T-helper 2 cell treated with Interferon-gamma antibody and Interleukin-4, amounts not matched to agents 100 ng/mL and 5 ng/mL, for 36 hours (primary cell): ENCODE data around the gene PAPSS1. TPM values are rescaled to one million over a fixed set of nuclear protein-coding genes. Genes with fewer than 3 reads are reported as not detected.

ENCODE experiments used
- intact Hi-C: fragments of 100-400 bp; cut with micrococcal nuclease; formaldehyde crosslinking; loops from one replicate; pipeline ENCODE4 v1.15.1; 2023
- total RNA-seq: library from RNA; stranded (reverse); gene quantifications from 2 replicates; pipeline ENCODE4 v1.2.3, GENCODE V29; 2022

PAPSS1 gene
- total RNA-seq, 1 donor from 2014 or later = 32.8 TPM

DNA sequence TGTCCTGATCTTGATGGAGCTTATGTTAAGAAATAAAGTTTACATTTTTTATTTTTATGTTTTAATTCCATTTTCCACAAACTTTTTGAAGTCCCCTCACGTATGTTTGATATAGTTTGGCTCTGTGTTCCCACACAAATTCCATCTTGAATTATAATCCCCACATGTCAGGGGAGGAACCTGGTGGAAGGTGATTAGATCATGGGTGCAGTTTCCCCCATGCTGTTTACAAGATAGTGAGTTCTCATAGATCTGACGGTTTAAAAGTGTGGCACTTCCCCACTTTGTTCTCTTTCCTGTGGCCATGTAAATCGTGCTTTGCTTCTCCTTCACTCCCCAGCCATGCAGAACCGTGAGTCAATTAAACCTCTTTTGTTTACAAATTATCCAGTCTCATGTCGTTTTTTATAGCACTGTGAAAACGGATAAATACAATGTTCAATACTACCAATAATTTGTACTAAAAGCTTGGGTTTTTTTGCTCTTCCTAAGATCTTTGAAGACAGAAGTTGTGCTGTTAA, 89.8 kb downstream of the PAPSS1 start:
- intact Hi-C loops = no loop called here

- intact Hi-C loops = no loop called here
Measured at GRCh38 chr4:107629318-107629717, 90.7 kb downstream of the PAPSS1 start.

DNA sequence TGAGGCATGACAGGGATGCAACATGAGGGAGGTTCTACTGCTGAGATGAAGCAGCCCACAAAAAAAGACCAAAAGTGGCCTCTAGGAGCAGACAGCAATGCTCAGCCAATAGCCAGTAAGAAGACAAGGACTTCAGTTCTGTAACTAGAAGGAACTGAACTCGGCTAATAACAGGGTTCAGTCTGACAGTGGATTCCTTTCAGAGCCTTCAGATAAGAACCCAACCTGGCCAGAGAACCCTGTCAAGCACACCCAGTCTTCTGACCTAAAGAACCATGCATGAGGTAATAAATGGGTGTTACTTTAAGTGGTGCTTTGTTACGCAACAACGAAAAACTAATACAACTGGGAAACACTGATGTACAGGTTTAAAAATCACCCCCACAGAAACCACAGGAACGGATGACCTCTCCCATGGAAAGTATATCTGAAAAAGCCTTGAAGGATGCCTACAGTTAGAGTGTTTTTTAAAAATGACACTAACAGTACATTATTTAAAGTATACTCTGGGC, 94.6 kb downstream of the PAPSS1 start:
- intact Hi-C loops = no loop called here

GRCh38 chr4:107624024-107624423, 96.0 kb downstream of the PAPSS1 start:
- intact Hi-C loops = no loop called here

DNA sequence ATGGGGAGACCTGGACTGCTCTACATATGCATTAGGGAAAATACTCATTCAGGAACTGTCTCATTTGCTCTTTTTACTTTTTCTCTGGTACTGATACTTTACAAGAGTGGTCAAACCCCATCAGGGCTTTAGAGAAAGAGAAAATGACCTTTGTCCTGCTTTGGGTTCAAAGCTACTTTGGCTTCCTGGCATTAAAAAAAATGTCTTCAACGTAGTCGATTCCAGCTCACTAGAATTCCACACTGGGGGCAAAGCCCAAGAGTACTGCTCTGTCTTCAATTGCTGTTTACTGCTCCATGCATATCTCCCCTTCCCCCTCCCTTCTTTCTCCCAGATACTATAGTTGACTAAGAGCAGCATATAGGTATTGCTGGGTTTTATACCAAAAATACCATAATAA, 98.0 kb downstream of the PAPSS1 start:
- intact Hi-C loops = no loop called here

GRCh38 chr4:107619731-107620130, 100.3 kb downstream of the PAPSS1 start:
- intact Hi-C loops = no loop called here

DNA sequence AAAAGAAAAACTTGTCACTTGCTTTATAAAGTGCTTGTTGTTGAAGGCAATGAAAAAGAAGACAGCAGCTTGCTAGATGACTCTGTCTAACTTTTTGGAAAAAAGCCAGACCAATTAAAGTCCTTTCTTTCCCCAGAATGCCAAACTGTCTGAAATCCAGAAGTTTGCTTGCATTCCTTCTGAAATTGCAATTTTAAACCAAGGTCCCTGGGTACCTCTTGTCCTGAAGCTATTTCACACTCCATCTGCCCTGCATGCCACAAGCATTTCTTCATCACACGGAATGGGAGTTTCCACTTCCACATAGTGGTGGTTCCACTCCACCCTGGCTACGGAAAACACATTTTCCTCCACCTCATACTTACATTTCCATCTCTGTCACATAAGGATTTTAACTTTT, 101.0 kb downstream of the PAPSS1 start:
- intact Hi-C loops = no loop called here

GRCh38 chr4:107618656-107619055, 101.4 kb downstream of the PAPSS1 start:
- intact Hi-C loops = no loop called here

DNA sequence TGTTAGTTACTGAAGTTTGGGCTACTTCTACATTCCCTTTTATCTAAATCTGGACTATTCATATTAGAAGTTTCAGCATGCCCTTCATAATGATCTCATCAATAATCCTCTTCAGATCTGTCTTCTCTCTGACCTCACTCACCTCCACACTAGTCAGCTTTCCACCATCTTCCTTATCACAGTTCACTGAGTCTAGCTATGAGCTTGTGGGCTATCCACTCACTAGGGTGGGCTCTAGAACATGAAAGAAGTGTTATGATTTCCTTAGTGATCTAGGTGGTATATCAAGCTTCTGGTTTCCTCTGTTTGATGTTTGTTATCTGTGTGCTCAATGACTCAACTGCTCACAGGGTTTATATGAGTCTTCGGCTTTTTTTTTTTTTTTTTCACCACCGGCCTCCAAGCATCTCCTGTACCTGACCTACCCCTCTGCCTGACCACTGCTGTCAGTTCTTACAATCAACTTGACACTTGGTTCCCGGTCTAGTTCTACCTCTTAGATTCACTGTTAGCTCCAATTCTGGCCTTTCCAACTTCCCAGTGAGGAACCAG, 103.1 kb downstream of the PAPSS1 start:
- intact Hi-C loops = no loop called here

- intact Hi-C loops = no loop called here
Measured at GRCh38 chr4:107615809-107616208, 104.2 kb downstream of the PAPSS1 start.

DNA sequence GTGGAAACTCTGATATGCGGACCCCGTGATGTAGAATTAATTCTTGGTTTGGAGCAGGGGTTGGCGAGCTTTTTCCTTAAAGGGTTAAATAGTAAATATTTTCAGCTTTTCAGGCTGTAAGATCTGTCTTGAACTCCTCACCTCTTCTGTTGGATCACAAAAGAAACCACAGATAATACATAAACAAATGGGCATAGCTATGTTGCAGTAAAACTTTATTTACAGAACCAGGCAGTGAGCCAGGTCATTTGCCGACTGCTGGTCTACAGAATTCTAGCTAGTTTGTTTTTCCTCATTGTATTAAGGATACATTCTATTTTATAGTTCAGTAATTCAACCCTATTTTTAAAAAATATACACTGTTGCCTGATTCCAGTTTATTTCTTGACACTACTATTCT, 116.6 kb downstream of the PAPSS1 start:
- intact Hi-C loops = no loop called here

DNA sequence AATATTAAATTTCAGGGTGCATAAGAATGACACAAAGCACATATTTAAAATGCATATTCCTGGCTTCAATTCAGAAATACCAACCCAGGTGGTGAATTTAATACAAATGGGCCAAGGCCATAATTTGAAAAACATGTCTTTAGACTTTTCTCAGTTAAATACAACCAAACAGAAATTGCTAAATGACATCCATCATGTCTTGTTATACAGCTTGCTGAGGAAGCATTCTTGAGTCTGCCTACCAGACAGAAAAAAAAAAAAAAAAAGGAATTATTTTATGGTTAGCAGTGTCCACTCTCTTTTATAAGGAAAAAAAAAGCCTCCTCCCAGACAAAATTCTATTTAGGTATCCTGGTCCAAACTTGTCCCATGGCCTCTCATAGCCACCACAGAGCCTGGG, 119.1 kb downstream of the PAPSS1 start:
- intact Hi-C loops = no loop called here

DNA sequence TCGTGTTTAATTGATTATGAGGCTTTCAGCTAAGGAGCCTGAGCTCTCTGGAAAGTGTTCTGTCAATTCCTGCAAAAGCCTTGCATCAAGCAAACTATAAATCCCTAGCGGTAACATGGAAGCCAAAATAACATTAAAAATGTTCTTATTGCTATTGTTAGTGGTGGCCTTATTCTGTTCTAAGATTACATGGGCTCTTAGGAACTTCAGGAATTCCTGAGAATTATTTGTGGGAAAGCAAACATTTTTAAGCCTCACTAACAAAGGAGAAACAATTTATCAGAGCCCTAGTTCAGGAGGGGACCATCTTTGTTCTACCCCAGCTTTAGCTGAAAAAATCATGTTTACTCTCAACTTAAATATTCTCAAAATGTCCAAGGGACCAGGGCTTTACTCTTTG, 119.6 kb downstream of the PAPSS1 start:
- intact Hi-C loops = no loop called here

DNA sequence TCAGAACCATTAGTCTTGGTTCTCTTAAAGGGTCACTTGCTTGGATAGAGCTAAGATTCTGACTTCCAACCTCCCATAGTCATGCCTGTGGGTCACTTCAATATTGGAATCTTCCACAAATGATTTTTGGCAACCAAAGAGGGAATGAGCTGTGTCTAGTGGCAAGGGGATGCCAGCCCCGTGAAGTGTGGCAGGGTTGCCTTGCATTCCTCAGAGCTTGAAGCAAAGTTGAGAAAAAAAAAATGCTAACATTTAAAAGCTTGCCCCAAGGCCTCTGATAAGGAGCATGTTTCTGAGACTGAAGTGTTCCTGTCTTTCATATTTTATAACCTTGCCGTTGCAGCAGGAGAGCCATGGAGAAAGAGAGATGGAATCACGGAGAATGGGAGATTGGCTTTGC, 120.2 kb downstream of the PAPSS1 start:
- intact Hi-C loops = no loop called here

DNA sequence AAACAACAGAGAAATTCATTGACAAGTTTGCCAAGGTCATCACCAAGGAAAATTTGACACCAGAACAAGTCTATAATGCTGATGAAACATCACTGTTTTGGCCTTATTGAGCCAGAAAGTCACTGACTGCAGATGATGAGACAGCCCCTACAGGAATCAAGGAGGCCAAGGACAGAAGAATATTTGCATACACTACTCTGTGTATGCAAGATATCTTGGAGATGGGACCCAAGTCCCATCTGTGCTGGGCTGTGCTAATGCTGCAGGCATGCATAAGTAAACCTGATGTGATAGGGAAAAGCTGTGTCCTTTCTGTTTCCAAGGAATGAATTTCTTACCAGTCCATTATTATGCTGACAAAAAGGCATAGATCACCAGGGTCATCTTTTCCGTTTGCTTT, 126.8 kb downstream of the PAPSS1 start:
- intact Hi-C loops = no loop called here

GRCh38 chr4:107592519-107592918, 127.5 kb downstream of the PAPSS1 start:
- intact Hi-C loops = no loop called here

GRCh38 chr4:107589269-107589668, 130.8 kb downstream of the PAPSS1 start:
- intact Hi-C loops = no loop called here

DNA sequence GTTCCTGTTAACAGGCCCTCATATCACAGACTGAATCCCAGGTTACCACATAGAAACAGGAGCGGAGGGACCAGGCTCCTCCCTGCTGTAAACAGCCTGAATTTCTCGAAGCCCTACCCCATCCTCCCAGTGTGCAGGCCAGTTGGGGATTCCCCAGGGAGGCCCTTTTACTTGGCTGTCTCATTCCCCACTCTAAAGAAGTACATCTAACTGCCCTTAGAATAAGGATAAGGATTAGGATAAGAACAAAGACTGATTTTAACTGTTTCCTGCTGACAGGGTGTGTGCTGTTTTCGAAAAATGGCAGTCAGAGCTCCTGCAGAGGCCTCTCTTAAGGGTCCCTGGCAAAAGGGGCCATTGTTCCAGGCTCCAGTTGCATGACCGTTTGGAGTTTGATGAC, 133.7 kb downstream of the PAPSS1 start:
- intact Hi-C loops = no loop called here

- intact Hi-C loops = no loop called here
Measured at GRCh38 chr4:107579099-107579498, 140.9 kb downstream of the PAPSS1 start.

- intact Hi-C loops = no loop called here
Measured at GRCh38 chr4:107578321-107578720, 141.7 kb downstream of the PAPSS1 start.

GRCh38 chr4:107577743-107578142, 142.3 kb downstream of the PAPSS1 start:
- intact Hi-C loops = no loop called here

GRCh38 chr4:107575243-107575642, 144.8 kb downstream of the PAPSS1 start:
- intact Hi-C loops = no loop called here

DNA sequence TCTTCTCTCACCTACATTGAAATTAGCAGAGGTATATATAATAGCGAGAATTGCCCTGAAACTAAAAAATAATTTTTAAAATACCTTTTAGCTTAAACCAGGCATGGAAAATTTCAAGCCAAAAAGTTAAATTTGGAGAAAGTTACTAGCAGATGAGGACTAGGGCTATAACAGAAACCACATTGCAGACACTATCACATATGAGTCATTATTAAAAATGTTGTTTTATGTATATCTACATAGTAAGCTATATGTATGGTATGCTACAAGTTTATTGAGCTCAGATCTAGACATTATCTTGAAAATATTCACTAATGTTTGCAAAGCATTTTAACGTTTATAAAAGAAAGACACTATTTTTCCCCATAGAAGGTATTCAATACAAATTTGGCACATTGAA, 147.8 kb downstream of the PAPSS1 start:
- intact Hi-C loops = no loop called here

DNA sequence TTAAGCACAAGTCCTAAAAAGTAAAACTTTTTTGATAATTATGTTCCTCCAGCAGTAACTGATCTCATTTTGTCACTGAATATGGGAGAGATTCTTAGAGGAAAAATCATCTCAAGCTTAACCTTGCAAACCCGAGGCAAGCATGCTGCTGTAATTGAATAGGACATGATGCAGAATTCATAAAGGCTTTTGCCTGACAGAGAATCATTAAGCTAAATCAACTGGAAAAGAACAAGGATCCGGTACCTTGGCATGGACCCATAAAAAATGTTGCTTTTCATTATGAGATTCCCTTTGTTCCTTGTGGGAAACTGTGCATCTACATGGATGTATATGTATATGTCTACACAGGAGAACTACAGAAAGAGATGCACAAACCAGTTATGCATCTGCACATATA, 149.1 kb downstream of the PAPSS1 start:
- intact Hi-C loops = no loop called here
